IMR-90 (cell line): Measurements from ENCODE around the gene TCHH. TPM values are rescaled to one million over a fixed set of nuclear protein-coding genes. Genes with fewer than 3 reads are reported as not detected.

Source experiments
- ATAC-seq: fragments of 200-7000 bp; cut with Tn5 transposase; 2 replicates; pipeline ENCODE4 v1.9.1; 2020; ENCODE audit warnings: low read depth, mild to moderate bottlenecking, moderate library complexity
- BruUV-seq: library from RNA; stranded (reverse); fragments of 400-500 nt; replicated peaks from 2 replicates; lab custom pipeline; 2021; lab: Mats Ljungman, UMichigan
- CTCF ChIA-PET: fragments of 300-600 bp; formaldehyde crosslinking; extraction: SDS; loops from one replicate; lab custom pipeline; 2021; ENCODE audit warnings: antibody characterized with exemption; lab: Yijun Ruan, JAX
- POLR2A ChIA-PET: fragments of 300-600 bp; sonication (Branson Sonifier 250); formaldehyde crosslinking; loops from one replicate; lab custom pipeline; 2022; ENCODE audit warnings: antibody characterized with exemption; ENCODE audit not compliant: unreplicated experiment; lab: Charles Lee
- DNase-seq: peaks from one replicate; pipeline ENCODE4 v3.0.0; 2013
- H2AFZ ChIP-seq: replicated peaks from 2 replicates; pipeline ENCODE3; 2013; ENCODE audit warnings: low read length, mild to moderate bottlenecking; ENCODE audit not compliant: poor library complexity
- H2AK5ac ChIP-seq: 2 replicates; pipeline ENCODE4 v1.6.1; 2013; ENCODE audit warnings: low read depth, low read length, inconsistent platforms
- H2AK9ac ChIP-seq: replicated peaks from 2 replicates; pipeline ENCODE3; 2013; ENCODE audit warnings: mild to moderate bottlenecking, low read depth, low read length, moderate library complexity; ENCODE audit not compliant: poor library complexity
- H2BK120ac ChIP-seq: 2 replicates; pipeline ENCODE4 v1.6.1; 2013; ENCODE audit warnings: low read depth, low read length, inconsistent platforms
- H2BK15ac ChIP-seq: 3 replicates; pipeline ENCODE4 v1.6.1; 2013; ENCODE audit warnings: low read depth, low read length, inconsistent platforms
- H2BK20ac ChIP-seq: 2 replicates; pipeline ENCODE4 v1.6.1; 2013; ENCODE audit warnings: low read depth, mild to moderate bottlenecking, inconsistent platforms, low read length, moderate library complexity
- H2BK5ac ChIP-seq: 2 replicates; pipeline ENCODE4 v1.6.1; 2013; ENCODE audit warnings: mild to moderate bottlenecking, low read depth, low read length, inconsistent platforms; ENCODE audit not compliant: poor library complexity, severe bottlenecking
- H3K14ac ChIP-seq: replicated peaks from 2 replicates; pipeline ENCODE4 v1.6.1; 2013; ENCODE audit warnings: low read depth, low read length, inconsistent platforms
- H3K18ac ChIP-seq: 2 replicates; pipeline ENCODE4 v1.6.1; 2013; ENCODE audit warnings: low read depth, low read length, control low read depth
- H3K23ac ChIP-seq: 2 replicates; pipeline ENCODE4 v1.6.1; 2013; ENCODE audit warnings: low read depth, low read length, inconsistent platforms
- H3K27ac ChIP-seq: 2 replicates; pipeline ENCODE4 v1.5.1; 2013; ENCODE audit warnings: mild to moderate bottlenecking, control low read depth, low read length; ENCODE audit not compliant: insufficient read depth
- H3K27me3 ChIP-seq: 2 replicates; pipeline ENCODE4 v1.6.1; 2013; ENCODE audit warnings: low read length; ENCODE audit not compliant: control insufficient read depth, insufficient read depth
- H3K36me3 ChIP-seq: 2 replicates; pipeline ENCODE4 v1.6.1; 2013; ENCODE audit warnings: low read length, mixed read lengths; ENCODE audit not compliant: control insufficient read depth, insufficient read depth
- H3K4ac ChIP-seq: 2 replicates; pipeline ENCODE4 v1.6.1; 2013; ENCODE audit warnings: low read depth, low read length, inconsistent platforms
- H3K4me1 ChIP-seq: 2 replicates; pipeline ENCODE4 v1.6.1; 2013; ENCODE audit warnings: low read length, mixed read lengths; ENCODE audit not compliant: control insufficient read depth, insufficient read depth
- H3K4me2 ChIP-seq: 2 replicates; pipeline ENCODE4 v1.6.1; 2013; ENCODE audit warnings: low read depth, mild to moderate bottlenecking, control low read depth, low read length, moderate library complexity
- H3K4me3 ChIP-seq: 2 replicates; pipeline ENCODE4 v1.5.1; 2013; ENCODE audit warnings: low read depth, mild to moderate bottlenecking, control low read depth, low read length, moderate library complexity; ENCODE audit not compliant: insufficient read depth
- H3K56ac ChIP-seq: 2 replicates; pipeline ENCODE4 v1.6.1; 2013; ENCODE audit warnings: low read length, inconsistent platforms; ENCODE audit not compliant: insufficient read depth; ENCODE audit errors: extremely low read depth
- H3K79me1 ChIP-seq, 2 experiments: 2 replicates each; pipeline ENCODE4 v1.6.1; 2013; ENCODE audit warnings: low read length in 2 of 2, inconsistent platforms in 1 of 2, low read depth in 1 of 2
- H3K9ac ChIP-seq: 2 replicates; pipeline ENCODE4 v1.6.1; 2013; ENCODE audit warnings: low read depth, low read length, control low read depth
- H3K9me1 ChIP-seq: 2 replicates; pipeline ENCODE4 v1.6.1; 2013; ENCODE audit warnings: low read length, inconsistent platforms; ENCODE audit not compliant: insufficient read depth
- H3K9me3 ChIP-seq: 2 replicates; pipeline ENCODE4 v1.6.1; 2013; ENCODE audit warnings: low read length; ENCODE audit not compliant: control insufficient read depth, insufficient read depth
- H4K20me1 ChIP-seq: 2 replicates; pipeline ENCODE4 v1.6.1; 2013; ENCODE audit warnings: low read length, inconsistent platforms; ENCODE audit not compliant: insufficient read depth
- H4K5ac ChIP-seq: 2 replicates; pipeline ENCODE4 v1.6.1; 2013; ENCODE audit warnings: mild to moderate bottlenecking, low read depth, low read length, control low read depth
- H4K8ac ChIP-seq, 2 experiments: 2 replicates each; pipeline ENCODE4 v1.6.1; 2013; ENCODE audit warnings: low read depth in 2 of 2, low read length in 2 of 2, control low read depth in 1 of 2, inconsistent platforms in 1 of 2
- H4K91ac ChIP-seq: 2 replicates; pipeline ENCODE4 v1.6.1; 2013; ENCODE audit warnings: low read depth, low read length, inconsistent platforms; ENCODE audit not compliant: insufficient read depth
- BHLHE40 ChIP-seq: fragments of 150-350 bp; IDR thresholded peaks from 2 replicates; pipeline ENCODE4 v1.6.1; 2016; ENCODE audit warnings: mild to moderate bottlenecking, low read depth, low read length
- ELK1 ChIP-seq: fragments of 150-350 bp; IDR thresholded peaks from 2 replicates; pipeline ENCODE4 v1.6.1; 2016; ENCODE audit warnings: low read depth, mild to moderate bottlenecking, low read length, moderate library complexity, borderline replicate concordance
- MAFK ChIP-seq: IDR thresholded peaks from 2 replicates; pipeline ENCODE4 v1.6.1; 2012; ENCODE audit warnings: low read depth, low read length, improper control_type of control experiment
- MAZ ChIP-seq: IDR thresholded peaks from 2 replicates; pipeline ENCODE4 v1.6.1; 2012; ENCODE audit warnings: low read depth, mild to moderate bottlenecking, low read length, improper control_type of control experiment, moderate library complexity, borderline replicate concordance
- MXI1 ChIP-seq: IDR thresholded peaks from 2 replicates; pipeline ENCODE4 v1.6.1; 2012; ENCODE audit warnings: low read depth, mild to moderate bottlenecking, low read length, moderate library complexity, borderline replicate concordance
- POLR2A ChIP-seq: IDR thresholded peaks from 2 replicates; pipeline ENCODE4 v1.6.1; 2012; ENCODE audit warnings: mild to moderate bottlenecking, low read depth, low read length
- RAD21 ChIP-seq: IDR thresholded peaks from 2 replicates; pipeline ENCODE4 v1.6.1; 2012; ENCODE audit warnings: low read length, improper control_type of control experiment
- SMC3 ChIP-seq: fragments of 150-350 bp; IDR thresholded peaks from 2 replicates; pipeline ENCODE4 v1.6.1; 2016; ENCODE audit warnings: low read depth, mild to moderate bottlenecking, antibody characterized with exemption, low read length, moderate library complexity
- dilution Hi-C: fragments of 300-500 bp; cut with HindIII; formaldehyde crosslinking; loops from one replicate; pipeline ENCODE4 v1.14.3; 2018; ENCODE audit warnings: low sequenced_read_pairs; ENCODE audit not compliant: unreplicated experiment
- in situ Hi-C: fragments of 300-500 bp; cut with MboI; formaldehyde crosslinking; loops from 3 replicates; pipeline ENCODE4 v1.14.3; 2019; ENCODE audit warnings: low sequenced_read_pairs, inconsistent platforms, mixed read lengths
- intact Hi-C: fragments of 100-400 bp; cut with micrococcal nuclease; formaldehyde crosslinking; loops from 2 replicates; pipeline ENCODE4 v1.10.0; 2022
- polyA plus RNA-seq, 3 experiments: library from polyadenylated mRNA; depleted of rRNA; stranded (reverse); fragments of >200 nt; gene quantifications; 2 replicates each; pipeline ENCODE4 v1.2.3, GENCODE V29; 2012; ENCODE audit warnings: low replicate concordance in 1 of 3
- total RNA-seq: library from RNA; depleted of rRNA; stranded (reverse); fragments of >200 nt; gene quantifications from 2 replicates; pipeline ENCODE4 v1.2.3, GENCODE V29; 2012

Gene TCHH
- total and polyA plus RNA-seq, 2 of the 4 experiments (the other 2 are of a cell fraction), result not detected

GRCh38 chr1:152127673-152128072, 12.4 kb upstream of the TCHH start:
- Histone ChIP-seq H3K9ac (no peak overlapping the region), H2BK5ac (no peak overlapping the region), H3K23ac (no peak overlapping the region), H3K14ac (no peak overlapping the region), H4K91ac (no peak overlapping the region), H2AK9ac (no peak overlapping the region), H2BK20ac (no peak overlapping the region), H3K36me3 (no peaks in the 10 kb centered on the region), H4K5ac (no peak overlapping the region), H3K4me2 (no peak overlapping the region), H3K4me3 (no peak overlapping the region), H3K79me1 (no peaks in the 10 kb centered on the region), H4K20me1 (no peaks in the 10 kb centered on the region), H3K56ac (no peak overlapping the region), H3K27me3 (0 out of 2 replicates have a peak, but pooled peaks cover 2% of the 10 kb centered on the region), H2AK5ac (no peak overlapping the region), H3K27ac (no peak overlapping the region), H2BK15ac (no peak overlapping the region), H4K8ac (no peak overlapping the region), H3K4me1 (no peaks in the 10 kb centered on the region), H3K9me3 (no peaks in the 10 kb centered on the region), H2BK120ac (no peak overlapping the region), H3K9me1 (no peaks in the 10 kb centered on the region), H3K4ac (no peak overlapping the region), H3K18ac (no peak overlapping the region), H2AFZ (no peak overlapping the region)
- in situ Hi-C loops, result no loop called here
- intact Hi-C loops, result no loop called here
- DNase-seq (no peak), ATAC-seq (no peak)
- BruUV-seq, result no TSS peak
- dilution Hi-C loops, result no loop called here
- TF ChIP-seq MAFK (no peak), SMC3 (no peak), MAZ (no peak), BHLHE40 (no peak), RAD21 (no peak), ELK1 (no peak), MXI1 (no peak), POLR2A (no peak)
- POLR2A ChIA-PET, result no interaction called here
- CTCF ChIA-PET, result no interaction called here
